ENCODE measurements around the gene NELFE. TPM values are rescaled to one million over a fixed set of nuclear protein-coding genes. Genes with fewer than 3 reads are reported as not detected.

The NELFE gene
- total RNA-seq, 1 experiment from 2014 or later, result 68.3 TPM

DNA sequence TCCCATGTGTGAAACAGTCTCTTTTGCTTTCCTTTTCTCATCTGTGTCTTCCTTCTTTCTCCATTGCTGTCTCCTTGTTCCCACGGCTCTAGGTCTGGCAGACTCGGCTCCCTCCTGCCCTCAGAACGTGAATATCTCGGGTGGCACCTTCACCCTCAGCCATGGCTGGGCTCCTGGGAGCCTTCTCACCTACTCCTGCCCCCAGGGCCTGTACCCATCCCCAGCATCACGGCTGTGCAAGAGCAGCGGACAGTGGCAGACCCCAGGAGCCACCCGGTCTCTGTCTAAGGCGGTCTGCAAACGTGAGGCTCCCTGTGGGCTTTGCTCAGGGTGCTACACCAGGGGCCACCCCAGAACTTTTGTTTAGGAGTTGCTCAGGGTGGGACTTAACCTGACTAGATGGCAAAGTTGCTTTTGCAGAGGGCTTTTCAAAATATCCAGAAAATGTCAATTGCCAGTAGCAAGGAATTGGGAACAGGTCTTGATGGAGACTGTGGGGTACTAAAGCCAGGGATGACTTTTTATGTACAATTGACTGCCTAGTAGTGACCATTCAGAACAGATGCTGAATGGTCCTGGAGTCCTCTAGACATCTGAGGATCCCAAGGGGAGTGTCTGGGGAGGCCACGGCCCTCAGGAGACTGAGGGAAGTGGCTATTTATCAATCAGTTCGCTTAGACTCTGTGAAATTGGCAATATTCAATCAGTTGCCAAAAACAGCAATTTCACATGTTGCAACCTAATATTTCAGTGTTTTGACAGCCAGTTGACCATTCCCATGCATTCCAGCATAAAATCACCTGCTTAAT, 30.7 kb downstream of the NELFE start (continued):
- TF ChIP-seq CTCF (IDR thresholded peaks at IDR 0.05 in 2 of 3, conservative IDR thresholded peaks at IDR 0.05 in 1 of 3; ENCODE audit: borderline replicate concordance in 1 of 3, insufficient read depth in 1 of 3, low read depth in 2 of 3, low read length in 2 of 3), result no peak
- TF ChIP-seq SRF (IDR thresholded peaks at IDR 0.05; ENCODE audit: low read depth), result no peak
- TF ChIP-seq FOSL1 (IDR thresholded peaks at IDR 0.05; ENCODE audit: low read depth), result no peak
- no peak for TF ChIP-seq ZFX (IDR thresholded peaks at IDR 0.05)
- TF ChIP-seq, protein P1, sequence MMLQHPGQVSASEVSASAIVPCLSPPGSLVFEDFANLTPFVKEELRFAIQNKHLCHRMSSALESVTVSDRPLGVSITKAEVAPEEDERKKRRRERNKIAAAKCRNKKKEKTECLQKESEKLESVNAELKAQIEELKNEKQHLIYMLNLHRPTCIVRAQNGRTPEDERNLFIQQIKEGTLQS (IDR thresholded peaks at IDR 0.05), result no peak
- TF ChIP-seq YY1 (IDR thresholded peaks at IDR 0.05; ENCODE audit: extremely low read depth, insufficient replicate concordance, low read depth, low read length), result no peak
- no peak for TF ChIP-seq CBX3 (IDR thresholded peaks at IDR 0.05; ENCODE audit: low read depth)

DNA sequence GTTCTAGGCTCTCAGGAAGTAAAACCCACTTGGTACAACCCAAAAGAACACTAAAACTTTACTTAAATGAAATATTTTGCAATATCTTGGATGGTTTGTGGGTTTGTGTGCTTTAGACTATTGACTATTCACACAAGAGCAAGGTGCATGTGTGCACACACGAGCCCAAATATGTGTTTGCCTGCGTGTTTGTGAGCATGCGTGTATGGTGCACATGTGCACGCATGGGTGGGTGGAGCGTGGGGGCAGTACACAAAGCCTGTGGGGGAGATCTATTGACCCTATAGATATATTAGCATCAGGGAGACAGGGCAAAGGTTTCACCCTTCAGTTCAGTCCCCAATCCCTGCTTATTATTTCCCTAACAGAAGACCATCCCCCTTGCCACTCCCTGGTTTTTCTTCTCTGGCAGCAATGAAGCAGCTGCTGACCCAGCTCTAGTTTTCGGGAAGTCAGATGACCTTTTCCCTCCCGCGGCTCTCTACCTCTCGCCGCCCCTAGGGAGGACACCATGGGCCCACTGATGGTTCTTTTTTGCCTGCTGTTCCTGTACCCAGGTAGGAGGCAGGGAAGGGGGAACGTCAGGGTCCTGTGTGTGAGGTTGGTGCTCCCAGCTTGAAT, 31.4 kb downstream of the NELFE start, which contains the start of gene C2:
Gene C2, plus strand, starts transcription at position 476 of the 621 bp plus-strand sequence. Its CDS starts 36 bp downstream, at position 512.
- POLR2A ChIA-PET, result no interaction called here
- no peak for ATAC-seq
- TF ChIP-seq YY1 (IDR thresholded peaks at IDR 0.05; ENCODE audit: extremely low read depth, insufficient replicate concordance, low read depth, low read length) (no peak), RAD21 (IDR thresholded peaks at IDR 0.05; ENCODE audit: low read depth) (no peak), MAX (IDR thresholded peaks at IDR 0.05) (no peak), ZNF274 (IDR thresholded peaks at IDR 0.05; ENCODE audit: low read depth, low read length) (no peak), SP1 (IDR thresholded peaks at IDR 0.05; ENCODE audit: low read depth) (no peak), ZFX (IDR thresholded peaks at IDR 0.05) (no peak), CTCF (IDR thresholded peaks at IDR 0.05 in 2 of 3, conservative IDR thresholded peaks at IDR 0.05 in 1 of 3; ENCODE audit: borderline replicate concordance in 1 of 3, insufficient read depth in 1 of 3, low read depth in 2 of 3, low read length in 2 of 3) (no peak), TCF7L2 (IDR thresholded peaks at IDR 0.05; ENCODE audit: borderline replicate concordance, extremely low read depth, insufficient read depth, insufficient read length) (no peak), JUND (IDR thresholded peaks at IDR 0.05) (no peak), SRF (IDR thresholded peaks at IDR 0.05; ENCODE audit: low read depth) (no peak), SIN3A (IDR thresholded peaks at IDR 0.05; ENCODE audit: low read depth) (no peak), EZH2 (IDR thresholded peaks at IDR 0.05) (no peak), CEBPB (IDR thresholded peaks at IDR 0.05; ENCODE audit: low read depth) (no peak), EGR1 (IDR thresholded peaks at IDR 0.05; ENCODE audit: low read depth) (no peak), EZH2phosphoT487 (IDR thresholded peaks at IDR 0.05; ENCODE audit: borderline replicate concordance) (no peak)

More for the DNA sequence above, 31.4 kb downstream of the NELFE start, which contains the start of gene C2:
- Histone ChIP-seq H3K9me2 (ENCODE audit: insufficient read depth) (no peaks in the 10 kb centered on the region), H3K27me3 (ENCODE audit: insufficient read depth, low read length) (no peaks in the 10 kb centered on the region), H3K79me2 (ENCODE audit: insufficient read depth, low read length) (no peaks in the 10 kb centered on the region), H3K36me3 (ENCODE audit: control insufficient read depth in 1 of 2, insufficient read depth in 2 of 2, low read length in 2 of 2) (no peaks in the 10 kb centered on the region), H3K9ac (ENCODE audit: low read length) (no peak within 1 kb of the TSS), H3K27ac (ENCODE audit: low read depth, low read length) (no peak within 1 kb of the TSS), H3K4me1 (ENCODE audit: control insufficient read depth in 1 of 2, insufficient read depth in 2 of 2, low read length in 2 of 2) (peaks cover 0 to 3% of the 10 kb centered on the region in 2 experiments; a peak in 2 of 4 replicates), H4K20me1 (ENCODE audit: insufficient read depth) (no peaks in the 10 kb centered on the region), H3K9me3 (ENCODE audit: control insufficient read depth in 1 of 2, insufficient read depth in 1 of 2, low read depth in 1 of 2, low read length in 2 of 2) (no peaks in the 10 kb centered on the region), H3K4me3 (replicated peaks in 1 of 2; ENCODE audit: low read depth in 1 of 2, low read length in 2 of 2) (no peak within 1 kb of the TSS), H2AFZ (ENCODE audit: low read depth, low read length, poor library complexity, severe bottlenecking) (no peak within 1 kb of the TSS), H3K4me2 (ENCODE audit: low read length) (no peak within 1 kb of the TSS)
- RAD21 ChIA-PET (ENCODE audit: low non-redundant PET in 1 of 2, low total read pairs in 2 of 2, uncharacterized antibody in 2 of 2, unreplicated experiment in 2 of 2), result no interaction called here
- DNase-seq (ENCODE audit: low read depth, low spot score), result no peak
- CTCF ChIA-PET, result no interaction called here
- no TSS peak for BruUV-seq (replicated peaks)
- intact Hi-C loops (cut with micrococcal nuclease), result no loop called here
